Osteocyte (in vitro differentiated cells): ENCODE data around the gene COA1. TPM values are rescaled to one million over a fixed set of nuclear protein-coding genes. Genes with fewer than 3 reads are reported as not detected.
A peak's percentile ranks its signal among the peaks of the same experiment; 100 is the strongest.

ENCODE experiments used
- DNase-seq: peaks from one replicate; pipeline ENCODE4 v3.0.0; 2021; ENCODE audit warnings: mixed read lengths; ENCODE audit not compliant: unreplicated experiment; ENCODE audit errors: extremely low spot score
- H3K27ac Mint-ChIP-seq: one replicate; pipeline ENCODE4 v1.8.0; 2021; ENCODE audit warnings: mild to moderate bottlenecking, mixed read lengths; ENCODE audit not compliant: unreplicated experiment
- H3K27me3 Mint-ChIP-seq: one replicate; pipeline ENCODE4 v1.8.0; 2021; ENCODE audit warnings: mixed read lengths; ENCODE audit not compliant: unreplicated experiment
- H3K36me3 Mint-ChIP-seq: one replicate; pipeline ENCODE4 v1.8.0; 2021; ENCODE audit warnings: mixed read lengths; ENCODE audit not compliant: unreplicated experiment
- H3K4me1 Mint-ChIP-seq: one replicate; pipeline ENCODE4 v1.8.0; 2021; ENCODE audit warnings: mixed read lengths; ENCODE audit not compliant: unreplicated experiment
- H3K4me3 Mint-ChIP-seq: one replicate; pipeline ENCODE4 v1.8.0; 2021; ENCODE audit warnings: mild to moderate bottlenecking, moderate library complexity, mixed read lengths; ENCODE audit not compliant: unreplicated experiment
- H3K9me3 Mint-ChIP-seq: one replicate; pipeline ENCODE4 v1.8.0; 2021; ENCODE audit warnings: mixed read lengths; ENCODE audit not compliant: unreplicated experiment
- total RNA-seq: library from RNA; stranded (reverse); gene quantifications from 2 replicates; pipeline ENCODE4 v1.2.1, GENCODE V29; 2021
- TF ChIP-seq, protein P1 (sequence below): fragments of 200-600 bp; sonication (generic); IDR thresholded peaks from 2 replicates; pipeline ENCODE4 v1.5.0; 2021; ENCODE audit warnings: antibody characterized with exemption, mild to moderate bottlenecking, moderate library complexity

Gene COA1
- total RNA-seq, 1 donor from 2014 or later, result 45.9 TPM

- no peaks in the 10 kb centered on the region for H3K4me1 Mint-ChIP-seq
- H3K9me3 Mint-ChIP-seq, result no peaks in the 10 kb centered on the region
- no peak overlapping the region for H3K27ac Mint-ChIP-seq
- no peak overlapping the region for H3K4me3 Mint-ChIP-seq
- peaks cover 9% of the 10 kb centered on the region for H3K36me3 Mint-ChIP-seq
- H3K27me3 Mint-ChIP-seq, result no peaks in the 10 kb centered on the region
- TF ChIP-seq, protein P1, sequence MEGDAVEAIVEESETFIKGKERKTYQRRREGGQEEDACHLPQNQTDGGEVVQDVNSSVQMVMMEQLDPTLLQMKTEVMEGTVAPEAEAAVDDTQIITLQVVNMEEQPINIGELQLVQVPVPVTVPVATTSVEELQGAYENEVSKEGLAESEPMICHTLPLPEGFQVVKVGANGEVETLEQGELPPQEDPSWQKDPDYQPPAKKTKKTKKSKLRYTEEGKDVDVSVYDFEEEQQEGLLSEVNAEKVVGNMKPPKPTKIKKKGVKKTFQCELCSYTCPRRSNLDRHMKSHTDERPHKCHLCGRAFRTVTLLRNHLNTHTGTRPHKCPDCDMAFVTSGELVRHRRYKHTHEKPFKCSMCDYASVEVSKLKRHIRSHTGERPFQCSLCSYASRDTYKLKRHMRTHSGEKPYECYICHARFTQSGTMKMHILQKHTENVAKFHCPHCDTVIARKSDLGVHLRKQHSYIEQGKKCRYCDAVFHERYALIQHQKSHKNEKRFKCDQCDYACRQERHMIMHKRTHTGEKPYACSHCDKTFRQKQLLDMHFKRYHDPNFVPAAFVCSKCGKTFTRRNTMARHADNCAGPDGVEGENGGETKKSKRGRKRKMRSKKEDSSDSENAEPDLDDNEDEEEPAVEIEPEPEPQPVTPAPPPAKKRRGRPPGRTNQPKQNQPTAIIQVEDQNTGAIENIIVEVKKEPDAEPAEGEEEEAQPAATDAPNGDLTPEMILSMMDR, result no peak
- peak; percentile 44 for DNase-seq
Observed at GRCh38 chr7:43769791-43770465, 40.6 kb upstream of the COA1 start.

GRCh38 chr7:43769281-43769680, 40.0 kb upstream of the COA1 start:
- Mint-ChIP-seq H3K27me3 (no peaks in the 10 kb centered on the region), H3K36me3 (peaks cover 9% of the 10 kb centered on the region), H3K4me3 (no peak overlapping the region), H3K27ac (no peak overlapping the region), H3K4me1 (peaks cover 4% of the 10 kb centered on the region), H3K9me3 (no peaks in the 10 kb centered on the region)
- peak; percentile 6 for DNase-seq
- TF ChIP-seq, protein P1, result no peak

GRCh38 chr7:43768887-43769272, 39.6 kb upstream of the COA1 start:
- Mint-ChIP-seq H3K4me1 (peaks cover 7% of the 10 kb centered on the region), H3K36me3 (peaks cover 9% of the 10 kb centered on the region)
- DNase-seq, result no peak

DNA sequence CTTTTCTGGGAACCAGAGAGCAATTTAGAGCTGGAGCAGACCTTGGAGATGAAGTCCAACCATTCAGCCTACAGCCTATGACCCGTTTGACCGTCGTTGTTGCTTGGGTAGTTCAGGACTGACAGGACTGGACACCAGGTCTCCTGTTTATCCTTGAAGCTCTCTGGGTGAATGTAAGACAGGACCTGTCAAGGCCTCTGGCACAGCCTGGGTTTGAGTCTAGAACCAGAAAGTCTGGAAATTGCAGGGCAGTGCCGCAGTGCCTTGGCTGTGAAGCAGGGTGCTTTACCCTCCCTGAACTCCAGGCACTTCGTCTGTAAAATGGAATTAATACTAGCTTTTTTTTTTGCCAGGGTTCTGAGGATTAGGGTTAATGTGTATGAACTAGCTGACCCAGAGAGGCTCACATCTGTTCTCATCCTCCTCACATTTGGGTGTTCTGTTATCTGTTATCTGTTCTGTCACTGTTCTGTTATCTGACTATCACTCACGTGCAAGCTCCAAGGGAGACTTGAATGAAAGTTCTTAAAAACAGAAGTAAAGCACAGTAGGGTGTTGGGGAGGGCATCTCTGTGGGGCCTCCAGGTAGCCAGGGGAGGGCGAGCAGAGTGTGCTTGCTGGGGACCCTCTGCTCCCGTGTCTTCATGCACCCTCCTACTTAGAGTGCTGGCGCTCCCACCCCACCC, 39.0 kb upstream of the COA1 start:
- Mint-ChIP-seq H3K4me3 (no peak overlapping the region), H3K27ac (no peak overlapping the region), H3K9me3 (no peaks in the 10 kb centered on the region), H3K36me3 (peaks cover 9% of the 10 kb centered on the region), H3K4me1 (peaks cover 10% of the 10 kb centered on the region), H3K27me3 (no peaks in the 10 kb centered on the region)
- TF ChIP-seq, protein P1, result no peak
- DNase-seq, result peak; percentile 54

More at GRCh38 chr7:43768887-43769272, 39.6 kb upstream of the COA1 start:
- no peak overlapping the region for H3K27ac Mint-ChIP-seq
- no peaks in the 10 kb centered on the region for H3K27me3 Mint-ChIP-seq
- TF ChIP-seq, protein P1, result no peak
- no peaks in the 10 kb centered on the region for H3K9me3 Mint-ChIP-seq
- H3K4me3 Mint-ChIP-seq, result no peak overlapping the region

- no peaks in the 10 kb centered on the region for H3K9me3 Mint-ChIP-seq
- H3K4me1 Mint-ChIP-seq, result peaks cover 14% of the 10 kb centered on the region
- TF ChIP-seq, protein P1, result no peak
- H3K27ac Mint-ChIP-seq, result no peak overlapping the region
- peaks cover 2% of the 10 kb centered on the region for H3K27me3 Mint-ChIP-seq
- peaks cover 5% of the 10 kb centered on the region for H3K36me3 Mint-ChIP-seq
- peak; percentile 10 for DNase-seq
- H3K4me3 Mint-ChIP-seq, result no peak overlapping the region
Observed at GRCh38 chr7:43767311-43767710, 38.0 kb upstream of the COA1 start.
